T-helper 1 cell (primary cell): Measurements from ENCODE around the gene KCTD17.

Experiments used
- DNase-seq, 5 donors: peaks; one replicate each; pipeline ENCODE4 v3.0.0-alpha.2; 2012 to 2020

The KCTD17 gene

GRCh38 chr22:37109242-37109917 is 57.8 kb downstream of the KCTD17 start, which contains the start of gene TMPRSS6:
Gene TMPRSS6, minus strand, starts transcription at chr22:37109713. Its CDS starts 6,296 bp downstream, at chr22:37103417.
- DNase-seq, result no peak

- DNase-seq, result no peak
Observed at GRCh38 chr22:37111156-37111717, 59.7 kb downstream of the KCTD17 start.

- DNase-seq, result no peak
Observed at GRCh38 chr22:37112084-37112728, 60.7 kb downstream of the KCTD17 start.
